K562 (cell line): ENCODE results near the gene KRT26. TPM values are rescaled to one million over a fixed set of nuclear protein-coding genes. Genes with fewer than 3 reads are reported as not detected.

Experiments
- ATAC-seq: fragments of 200-7000 bp; cut with Tn5 transposase; 3 replicates; pipeline ENCODE4 v1.9.1; 2020; ENCODE audit warnings: moderate library complexity
- BruUV-seq: library from RNA; stranded (reverse); fragments of 400-500 nt; replicated peaks from 2 replicates; lab custom pipeline; 2021; lab: Mats Ljungman, UMichigan
- CTCF ChIA-PET: fragments of 300-600 bp; formaldehyde crosslinking; extraction: SDS; loops from one replicate; lab custom pipeline; 2021; ENCODE audit warnings: low intra/inter-chr PET ratio; lab: Yijun Ruan, JAX
- POLR2A ChIA-PET: fragments of 300-600, 350-650 bp; sonication (Branson Sonifier 250); formaldehyde crosslinking; extraction: SDS; loops from one replicate; lab custom pipeline; 2021; ENCODE audit warnings: antibody characterized with exemption, inconsistent platforms; lab: Yijun Ruan, JAX
- DNase-seq, 4 experiments: peaks; one replicate each; pipeline versions ENCODE4 v3.0.0 to v3.0.0-alpha.2; 2011 to 2018; ENCODE audit warnings: low spot score in 3 of 4, mixed read lengths in 3 of 4; ENCODE audit errors: extremely low read depth in 1 of 4
- FAIRE-seq: peaks from 2 replicates; lab custom pipeline; 2011; peaks lifted over from hg19 to GRCh38; lab: Jason Lieb, UNC
- H2AFZ ChIP-seq: 2 replicates; pipeline ENCODE4 v1.6.0; 2011; ENCODE audit warnings: low read depth, low read length, control low read depth, inconsistent platforms
- H3K27ac ChIP-seq: fragments of 200-600 bp; 3 replicates; pipeline ENCODE4 v1.8.0; 2011; ENCODE audit warnings: low read depth, mild to moderate bottlenecking, control low read depth, inconsistent platforms, low read length, moderate library complexity, mixed read lengths; ENCODE audit errors: extremely low read depth
- H3K27me3 ChIP-seq, 2 experiments: fragments of 300-600 bp in 1 of 2; 2 replicates in 1 of 2; 3 replicates in 1 of 2; pipeline versions ENCODE4 v1.6.0 to v1.8.0; 2011; ENCODE audit warnings: inconsistent platforms in 2 of 2, low read length in 2 of 2, mild to moderate bottlenecking in 1 of 2, mixed read lengths in 1 of 2, moderate library complexity in 1 of 2; ENCODE audit not compliant: control insufficient read depth in 2 of 2, insufficient read depth in 2 of 2
- H3K36me3 ChIP-seq: fragments of 300-600 bp; 3 replicates; pipeline ENCODE4 v1.8.0; 2011; ENCODE audit warnings: mild to moderate bottlenecking, low read length, inconsistent platforms; ENCODE audit not compliant: control insufficient read depth, insufficient read depth
- H3K4me1 ChIP-seq, 2 experiments: fragments of 200-600 bp in 1 of 2; replicated peaks in 1 of 2; 2 replicates in 1 of 2; 3 replicates in 1 of 2; pipeline versions ENCODE4 v1.5.1 to v1.8.0; 2011; ENCODE audit warnings: inconsistent platforms in 2 of 2, low read length in 2 of 2, mild to moderate bottlenecking in 1 of 2, mixed read lengths in 1 of 2, moderate library complexity in 1 of 2; ENCODE audit not compliant: control insufficient read depth in 2 of 2, insufficient read depth in 2 of 2
- H3K4me2 ChIP-seq: 2 replicates; pipeline ENCODE4 v1.6.1; 2011; ENCODE audit warnings: low read length, control low read depth, inconsistent platforms, mixed read lengths; ENCODE audit not compliant: insufficient read depth
- H3K4me3 ChIP-seq: fragments of 200-600 bp; sonication (generic), shearing (Covaris generic); 2 replicates; pipeline ENCODE4 v1.5.1; 2016; ENCODE audit warnings: control low read depth, inconsistent platforms
- H3K79me2 ChIP-seq: fragments of 200-600 bp; 3 replicates; pipeline ENCODE4 v1.8.0; 2011; ENCODE audit warnings: low read length, inconsistent platforms; ENCODE audit not compliant: control insufficient read depth, insufficient read depth
- H3K9ac ChIP-seq, 2 experiments: 2 replicates each; pipeline versions ENCODE4 v1.6.0 to v1.6.1; 2011; ENCODE audit warnings: low read depth in 2 of 2, low read length in 2 of 2, control low read depth in 1 of 2, inconsistent platforms in 1 of 2, mild to moderate bottlenecking in 1 of 2, mixed read lengths in 1 of 2; ENCODE audit not compliant: insufficient read depth in 1 of 2
- H3K9me1 ChIP-seq: one replicate; pipeline ENCODE4 v1.6.0; 2011; ENCODE audit warnings: inconsistent platforms, mild to moderate bottlenecking, low read length, moderate library complexity; ENCODE audit not compliant: control insufficient read depth, insufficient read depth
- H3K9me3 ChIP-seq: replicated peaks from 2 replicates; pipeline ENCODE4 v1.5.1; 2011; ENCODE audit warnings: low read depth, low read length, inconsistent platforms; ENCODE audit not compliant: control insufficient read depth, insufficient read depth
- H4K20me1 ChIP-seq: replicated peaks from 2 replicates; pipeline ENCODE4 v1.6.1; 2011; ENCODE audit warnings: low read length, inconsistent platforms, mixed read lengths; ENCODE audit not compliant: control insufficient read depth, insufficient read depth
- CBX3 ChIP-seq, 2 experiments: IDR thresholded peaks; 1 replicate in 1 of 2; 2 replicates in 1 of 2; pipeline ENCODE4 v1.6.1; 2012; ENCODE audit warnings: inconsistent platforms in 2 of 2, low read length in 2 of 2, borderline replicate concordance in 1 of 2, control low read depth in 1 of 2
- E2F5 ChIP-seq: sonication (generic); formaldehyde crosslinking; IDR thresholded peaks from 2 replicates; pipeline ENCODE4 v1.8.0; 2022; ENCODE audit warnings: mild to moderate bottlenecking, missing genetic modification reagents
- HLTF ChIP-seq: fragments of 450-650 bp; IDR thresholded peaks from 2 replicates; pipeline ENCODE4 v1.6.1; 2016
- TRIM28 ChIP-seq: fragments of 450-650 bp; IDR thresholded peaks from 2 replicates; pipeline ENCODE4 v1.6.1; 2017
- ZNF280A ChIP-seq: fragments of 450-650 bp; IDR thresholded peaks from 2 replicates; pipeline ENCODE4 v1.6.1; 2018; ENCODE audit warnings: mild to moderate bottlenecking, low read depth; ENCODE audit not compliant: partially characterized antibody
- WGBS: fragments of 100-300 bp; shearing (Covaris generic); methylation state at CpG from one replicate; pipeline ENCODE4 v1.1.6; 2016; ENCODE audit warnings: low coverage, mixed read lengths; ENCODE audit not compliant: insufficient coverage; ENCODE audit errors: missing lambda C conversion rate; 5-methylcytosine and 5-hydroxymethylcytosine counted together
- in situ Hi-C: fragments of 300-500 bp; cut with MboI; formaldehyde crosslinking; loops from 4 replicates; pipeline ENCODE4 v1.15.0; 2018; ENCODE audit warnings: inconsistent platforms, mixed read lengths
- intact Hi-C: fragments of 100-400 bp; cut with micrococcal nuclease; formaldehyde crosslinking; loops from 2 replicates; pipeline ENCODE4 v1.14.2; 2022
- polyA plus RNA-seq, 8 experiments: library from polyadenylated mRNA; depleted of rRNA in 4 of 8; stranded (reverse) in 5 of 8; unstranded in 3 of 8; fragments of >200 nt; fragmentation: Nextera tagmentation in 2 of 8; fragmentation: Illumina TruSeq in 1 of 8; extraction: Ambion mirVana in 2 of 8; extraction: Trizol in 1 of 8; gene quantifications; 2 replicates each; pipeline versions ENCODE4 v1.2.1 to v1.2.3, GENCODE V29; 2011 to 2014; ENCODE audit warnings: inconsistent platforms in 1 of 8, missing spikeins in 1 of 8
- total RNA-seq, 7 experiments: library from RNA; depleted of rRNA in 6 of 7; stranded (reverse); fragments of >200 nt in 6 of 7; fragmentation: Illumina TruSeq in 2 of 7; extraction: Trizol in 2 of 7; gene quantifications; 2 replicates each; pipeline versions ENCODE4 v1.2.1 to v1.2.3, GENCODE V29; 2011 to 2021; ENCODE audit warnings: low replicate concordance in 1 of 7

The KRT26 gene
- total and polyA plus RNA-seq, 9 of the 15 experiments (the other 6 are each of a cell fraction or from before 2014, with no cell fraction given) = not detected

- no peak overlapping the region for H3K27ac ChIP-seq
- no peaks in the 10 kb centered on the region for H3K79me2 ChIP-seq
- H3K9me3 ChIP-seq = no peaks in the 10 kb centered on the region; the same call in 1 of the 2 replicates
- no peak overlapping the region for H2AFZ ChIP-seq
- no peaks in the 10 kb centered on the region for H4K20me1 ChIP-seq
- no peak overlapping the region for H3K4me2 ChIP-seq
- FAIRE-seq (no peak), ATAC-seq (no peak)
- H3K27me3 ChIP-seq = no peaks in the 10 kb centered on the region
- POLR2A ChIA-PET = interaction anchor here (1.6 kb wide), 1 partner anchor 17 kb away, joined by 3 read pairs; no protein-coding TSS in a partner anchor
- peak; percentile 90 for TF ChIP-seq ZNF280A
- no peak for TF ChIP-seq E2F5 (CRISPR knock-in tag)
- TF ChIP-seq HLTF = peak; percentile 95
- peak; percentile 88 for TF ChIP-seq TRIM28
- peak in 1 of 2 experiments; percentile 65; a peak in 1 of 3 replicates for TF ChIP-seq CBX3 (IDR thresholded peaks at IDR 0.05; ENCODE audit: borderline replicate concordance in 1 of 2, low read length in 2 of 2)
- TF ChIP-seq, all 486 proteins: peak for 4
- Histone ChIP-seq H3K4me3 (no peak overlapping the region), H3K36me3 (no peaks in the 10 kb centered on the region), H3K9me1 (no peaks in the 10 kb centered on the region), H3K4me1 (no peaks in the 10 kb centered on the region), H3K9ac (no peak overlapping the region)
- in situ Hi-C loops (no loop called here), intact Hi-C loops (no loop called here)
- no peak for DNase-seq
- BruUV-seq = no TSS peak
- 0% methylated on average over 1 of the region's 1 CpG for WGBS
- CTCF ChIA-PET = no interaction called here
Observed at GRCh38 chr17:40760105-40761016, 11.6 kb downstream of the KRT26 start.
